Lower leg skin (tissue), 3 donors: ENCODE measurements around the gene GNB5.

ENCODE experiments used
- POLR2A ChIP-seq, 2 donors: fragments of 450-650 bp; IDR thresholded peaks; one replicate each; pipeline ENCODE4 v1.6.1; 2016 to 2017; ENCODE audit warnings: antibody characterized with exemption in 2 of 2, mild to moderate bottlenecking in 1 of 2, moderate library complexity in 1 of 2
- TF ChIP-seq, protein P1 (sequence below), 3 donors: fragments of 450-650 bp; IDR thresholded peaks; one replicate each; pipeline ENCODE4 v1.5.1; 2016; ENCODE audit warnings: antibody characterized with exemption in 3 of 3, mild to moderate bottlenecking in 3 of 3, moderate library complexity in 2 of 3

DNA sequence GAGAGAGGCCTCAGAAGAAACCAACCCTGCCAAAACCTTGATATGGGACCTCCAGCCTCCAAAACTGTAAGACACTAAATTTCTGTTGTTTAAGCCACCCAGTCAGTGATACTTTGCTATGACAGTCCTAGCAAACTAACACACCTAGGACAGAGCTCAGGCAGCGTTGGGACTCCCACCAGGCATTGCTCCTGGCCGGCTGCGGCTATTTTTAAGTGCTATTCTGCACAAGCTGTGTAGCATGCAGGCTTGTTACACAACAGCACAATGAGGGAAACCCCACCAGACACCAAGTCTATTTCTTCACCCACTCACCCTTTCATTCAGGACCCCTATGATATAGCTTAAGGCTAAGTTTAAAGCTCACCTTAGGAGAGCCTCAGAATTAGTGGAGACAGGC lies 47.0 kb upstream of the GNB5 start:
- TF ChIP-seq, protein P1, sequence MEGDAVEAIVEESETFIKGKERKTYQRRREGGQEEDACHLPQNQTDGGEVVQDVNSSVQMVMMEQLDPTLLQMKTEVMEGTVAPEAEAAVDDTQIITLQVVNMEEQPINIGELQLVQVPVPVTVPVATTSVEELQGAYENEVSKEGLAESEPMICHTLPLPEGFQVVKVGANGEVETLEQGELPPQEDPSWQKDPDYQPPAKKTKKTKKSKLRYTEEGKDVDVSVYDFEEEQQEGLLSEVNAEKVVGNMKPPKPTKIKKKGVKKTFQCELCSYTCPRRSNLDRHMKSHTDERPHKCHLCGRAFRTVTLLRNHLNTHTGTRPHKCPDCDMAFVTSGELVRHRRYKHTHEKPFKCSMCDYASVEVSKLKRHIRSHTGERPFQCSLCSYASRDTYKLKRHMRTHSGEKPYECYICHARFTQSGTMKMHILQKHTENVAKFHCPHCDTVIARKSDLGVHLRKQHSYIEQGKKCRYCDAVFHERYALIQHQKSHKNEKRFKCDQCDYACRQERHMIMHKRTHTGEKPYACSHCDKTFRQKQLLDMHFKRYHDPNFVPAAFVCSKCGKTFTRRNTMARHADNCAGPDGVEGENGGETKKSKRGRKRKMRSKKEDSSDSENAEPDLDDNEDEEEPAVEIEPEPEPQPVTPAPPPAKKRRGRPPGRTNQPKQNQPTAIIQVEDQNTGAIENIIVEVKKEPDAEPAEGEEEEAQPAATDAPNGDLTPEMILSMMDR (IDR thresholded peaks at IDR 0.05) = no peak
- TF ChIP-seq POLR2A (IDR thresholded peaks at IDR 0.05) = no peak
